ENCODE results near the gene CTSZ. TPM values are rescaled to one million over a fixed set of nuclear protein-coding genes. Genes with fewer than 3 reads are reported as not detected.

The CTSZ gene
- total and polyA plus RNA-seq, 11 donors = 92.2 to 482 (median 130) TPM

GRCh38 chr20:59006167-59006863 is 739 bp downstream of the CTSZ start:
- no peaks in the 10 kb centered on the region for H3K9me3 ChIP-seq
- peak overlapping the region; percentile 82 to 96 (median 86) for H3K27ac ChIP-seq
- TF ChIP-seq CTCF (IDR thresholded peaks at IDR 0.05) = no peak
- TF ChIP-seq POLR2A (IDR thresholded peaks at IDR 0.05) = no peak
- peak in 2 of 5 donors; percentile 36 to 40 for DNase-seq
- ATAC-seq = peak in 2 of 4 donors; percentile 16 to 21
- peak overlapping the region; percentile 72 to 97 (median 89) for H3K4me3 ChIP-seq
- 26 to 40% (median 35%) methylated on average over 2 to 29 of the region's 29 CpGs for WGBS, 4 donors
- peaks cover 0 to 33% (median 13%) of the 10 kb centered on the region in 9 donors for H3K36me3 ChIP-seq
- H3K4me1 ChIP-seq = peaks cover 11 to 76% (median 49%) of the 10 kb centered on the region in 12 donors
- intact Hi-C loops (cut with DNase I) = no loop called here
- H3K27me3 ChIP-seq = no peaks in the 10 kb centered on the region

GRCh38 chr20:59005523-59006166 is 1.4 kb downstream of the CTSZ start:
- 61 to 74% (median 69%) methylated on average over 3 of the region's 3 CpGs for WGBS, 4 donors
- Histone ChIP-seq H3K4me1 (peaks cover 11 to 69% (median 43%) of the 10 kb centered on the region in 12 donors), H3K27me3 (no peaks in the 10 kb centered on the region), H3K9me3 (no peaks in the 10 kb centered on the region), H3K4me3 (peak overlapping the region; percentile 72 to 97 (median 89)), H3K27ac (peak overlapping the region in 11 of 12 donors; percentile 82 to 96 (median 87)), H3K36me3 (peaks cover 0 to 39% (median 20%) of the 10 kb centered on the region in 9 donors)
- DNase-seq = peak in 1 of 5 donors; percentile 25
- intact Hi-C loops (cut with DNase I) = no loop called here
- TF ChIP-seq POLR2A (IDR thresholded peaks at IDR 0.05) (no peak), CTCF (IDR thresholded peaks at IDR 0.05) (no peak)
- ATAC-seq = no peak

- WGBS, 4 donors = 40 to 53% (median 44%) methylated on average over 15 to 17 of the region's 17 CpGs
- Histone ChIP-seq H3K4me3 (peak overlapping the region in 10 of 12 donors; percentile 72 to 97 (median 89)), H3K4me1 (peaks cover 11 to 63% (median 36%) of the 10 kb centered on the region in 12 donors), H3K27me3 (no peaks in the 10 kb centered on the region), H3K9me3 (no peaks in the 10 kb centered on the region), H3K27ac (peak overlapping the region in 8 of 12 donors; percentile 82 to 96 (median 88)), H3K36me3 (peaks cover 0 to 46% (median 27%) of the 10 kb centered on the region in 9 donors)
- peak; percentile 29 to 71 (median 56) for ATAC-seq
- TF ChIP-seq POLR2A (IDR thresholded peaks at IDR 0.05) = no peak
- TF ChIP-seq CTCF (IDR thresholded peaks at IDR 0.05) = no peak
- intact Hi-C loops (cut with DNase I) = no loop called here
- DNase-seq = peak; percentile 64 to 84 (median 72)
These were observed 2.1 kb downstream of the CTSZ start for GRCh38 chr20:59004763-59005522.

- 53 to 64% (median 59%) methylated on average over 4 of the region's 4 CpGs for WGBS, 4 donors
- no peak for TF ChIP-seq CTCF (IDR thresholded peaks at IDR 0.05)
- TF ChIP-seq POLR2A (IDR thresholded peaks at IDR 0.05) = no peak
- Histone ChIP-seq H3K27ac (peak overlapping the region in 7 of 12 donors; percentile 49 to 96 (median 87)), H3K9me3 (no peaks in the 10 kb centered on the region), H3K36me3 (peaks cover 0 to 51% (median 32%) of the 10 kb centered on the region in 9 donors), H3K4me1 (peaks cover 11 to 63% (median 36%) of the 10 kb centered on the region in 12 donors), H3K4me3 (peak overlapping the region in 8 of 12 donors; percentile 72 to 97 (median 90)), H3K27me3 (no peaks in the 10 kb centered on the region)
- DNase-seq (peak; percentile 50 to 83 (median 60)), ATAC-seq (no peak)
- intact Hi-C loops (cut with DNase I) = no loop called here
These were observed 2.6 kb downstream of the CTSZ start for GRCh38 chr20:59004493-59004762.

Data from heart left ventricle (tissue), 16 donors.